K562 (cell line): ENCODE measurements around the gene REEP2. TPM values are rescaled to one million over a fixed set of nuclear protein-coding genes. Genes with fewer than 3 reads are reported as not detected.

Source experiments
- CCNT2 ChIP-seq: IDR thresholded peaks from 2 replicates; pipeline ENCODE4 v1.6.1; 2011; ENCODE audit warnings: borderline replicate concordance, low read depth, mild to moderate bottlenecking, moderate library complexity, mixed read lengths, low read length; ENCODE audit not compliant: insufficient read length; ENCODE audit errors: extremely low read depth
- CREM ChIP-seq: IDR thresholded peaks from 2 replicates; pipeline ENCODE4 v1.6.1; 2014; ENCODE audit warnings: antibody characterized with exemption, low read depth
- CXXC5 ChIP-seq: fragments of 250-450 bp; sonication (Bioruptor Pico); IDR thresholded peaks from 2 replicates; pipeline ENCODE4 v1.8.0; 2022; ENCODE audit warnings: inconsistent platforms, mild to moderate bottlenecking, moderate library complexity
- DMBX1 ChIP-seq: fragments of 250-450 bp; sonication (Bioruptor Pico); IDR thresholded peaks from 2 replicates; pipeline ENCODE4 v1.8.0; 2022; ENCODE audit warnings: inconsistent platforms, mild to moderate bottlenecking, moderate library complexity, borderline replicate concordance
- ERF ChIP-seq: fragments of 450-650 bp; formaldehyde crosslinking; IDR thresholded peaks from 2 replicates; pipeline ENCODE4 v1.4.0; 2020; ENCODE audit warnings: mild to moderate bottlenecking, mixed read lengths
- FIP1L1 ChIP-seq: fragments of 200-400 bp; formaldehyde crosslinking; IDR thresholded peaks from 2 replicates; pipeline ENCODE4 v1.6.1; 2018; ENCODE audit warnings: mild to moderate bottlenecking, low read depth, low read length; ENCODE audit not compliant: poor library complexity, severe bottlenecking
- GABPA ChIP-seq: fragments of 200-800 bp; sonication (Bioruptor generic); conservative IDR thresholded peaks from 2 replicates; pipeline ENCODE4 v1.6.1; 2016; ENCODE audit warnings: low read depth, missing genetic modification characterization, missing compliant biosample characterization
- HMGN3 ChIP-seq: IDR thresholded peaks from 2 replicates; pipeline ENCODE4 v1.6.1; 2011; ENCODE audit warnings: borderline replicate concordance, low read depth, mild to moderate bottlenecking, mixed read lengths, low read length; ENCODE audit not compliant: insufficient read length; ENCODE audit errors: extremely low read depth
- HNRNPL ChIP-seq: fragments of 200-400 bp; formaldehyde crosslinking; IDR thresholded peaks from 2 replicates; pipeline ENCODE4 v1.6.1; 2017; ENCODE audit warnings: low read depth, mild to moderate bottlenecking, low read length
- HSF4 ChIP-seq: fragments of 250-450 bp; sonication (Bioruptor Pico); IDR thresholded peaks from 2 replicates; pipeline ENCODE4 v2.1.2; 2022; ENCODE audit warnings: mild to moderate bottlenecking, moderate library complexity, borderline replicate concordance
- KDM5B ChIP-seq: fragments of 200-600 bp; sonication (generic); IDR thresholded peaks from 2 replicates; pipeline ENCODE4 v1.6.1; 2012; ENCODE audit warnings: low read depth, mild to moderate bottlenecking, moderate library complexity, low read length, control low read depth, inconsistent platforms; ENCODE audit not compliant: insufficient replicate concordance
- NEUROD1 ChIP-seq: fragments of 150-350 bp; IDR thresholded peaks from 2 replicates; pipeline ENCODE4 v1.6.1; 2014; ENCODE audit warnings: borderline replicate concordance, low read length, low read depth; ENCODE audit not compliant: partially characterized antibody
- NFE2L1 ChIP-seq: fragments of 450-650 bp; IDR thresholded peaks from 2 replicates; pipeline ENCODE4 v1.6.1; 2016; ENCODE audit warnings: missing genetic modification characterization, low read depth, mild to moderate bottlenecking, missing compliant biosample characterization, moderate library complexity, borderline replicate concordance
- SMARCC2 ChIP-seq: fragments of 450-650 bp; IDR thresholded peaks from 2 replicates; pipeline ENCODE4 v1.6.1; 2017; ENCODE audit warnings: antibody characterized with exemption, moderate library complexity, mild to moderate bottlenecking, low read depth
- SP2 ChIP-seq: IDR thresholded peaks from 2 replicates; pipeline ENCODE4 v1.6.1; 2011; ENCODE audit warnings: mild to moderate bottlenecking, low read depth, low read length, moderate library complexity; ENCODE audit not compliant: poor library complexity, severe bottlenecking; ENCODE audit errors: extremely low read depth
- SPI1 ChIP-seq: IDR thresholded peaks from 2 replicates; pipeline ENCODE4 v1.6.1; 2011; ENCODE audit warnings: low read depth, low read length, control low read depth, borderline replicate concordance
- TAF1 ChIP-seq: IDR thresholded peaks from 2 replicates; pipeline ENCODE4 v1.6.1; 2011; ENCODE audit warnings: mild to moderate bottlenecking, low read length, moderate library complexity; ENCODE audit not compliant: insufficient read depth, control insufficient read depth, severe bottlenecking; ENCODE audit errors: extremely low read depth
- TEAD1 ChIP-seq, 2 experiments: fragments of 450-650 bp in 1 of 2; sonication (generic) in 1 of 2; formaldehyde crosslinking; IDR thresholded peaks; 2 replicates each; pipeline versions ENCODE4 v1.4.0 to v1.8.0; 2020 to 2022; ENCODE audit warnings: mild to moderate bottlenecking in 2 of 2, missing genetic modification reagents in 1 of 2
- YY1 ChIP-seq, 3 experiments: IDR thresholded peaks; 2 replicates each; pipeline ENCODE4 v1.6.1; 2011; ENCODE audit warnings: low read length in 2 of 3, mild to moderate bottlenecking in 2 of 3, moderate library complexity in 2 of 3, borderline replicate concordance in 1 of 3, control low read depth in 1 of 3, low read depth in 1 of 3; ENCODE audit not compliant: insufficient read depth in 3 of 3, insufficient replicate concordance in 2 of 3, control insufficient read depth in 1 of 3, insufficient read length in 1 of 3; ENCODE audit errors: extremely low read depth in 1 of 3
- ZBTB7A ChIP-seq: IDR thresholded peaks from 2 replicates; pipeline ENCODE4 v1.6.1; 2011; ENCODE audit warnings: low read depth, mild to moderate bottlenecking, low read length, moderate library complexity, borderline replicate concordance; ENCODE audit not compliant: control insufficient read depth
- ZNF41 ChIP-seq: fragments of 250-450 bp; sonication (Bioruptor Pico); conservative IDR thresholded peaks from 2 replicates; pipeline ENCODE4 v1.4.0; 2020; ENCODE audit warnings: mild to moderate bottlenecking
- polyA plus RNA-seq, 8 experiments: library from polyadenylated mRNA; depleted of rRNA in 4 of 8; stranded (reverse) in 5 of 8; unstranded in 3 of 8; fragments of >200 nt; fragmentation: Nextera tagmentation in 2 of 8; fragmentation: Illumina TruSeq in 1 of 8; extraction: Ambion mirVana in 2 of 8; extraction: Trizol in 1 of 8; gene quantifications; 2 replicates each; pipeline versions ENCODE4 v1.2.1 to v1.2.3, GENCODE V29; 2011 to 2014; ENCODE audit warnings: inconsistent platforms in 1 of 8, missing spikeins in 1 of 8
- total RNA-seq, 7 experiments: library from RNA; depleted of rRNA in 6 of 7; stranded (reverse); fragments of >200 nt in 6 of 7; fragmentation: Illumina TruSeq in 2 of 7; extraction: Trizol in 2 of 7; gene quantifications; 2 replicates each; pipeline versions ENCODE4 v1.2.1 to v1.2.3, GENCODE V29; 2011 to 2021; ENCODE audit warnings: low replicate concordance in 1 of 7
- TF ChIP-seq, protein P1 (sequence below): fragments of 200-800 bp; sonication (Bioruptor generic); IDR thresholded peaks from 2 replicates; pipeline ENCODE4 v1.6.1; 2017; ENCODE audit warnings: missing genetic modification characterization, missing compliant biosample characterization

Gene REEP2
- total and polyA plus RNA-seq, 9 of the 15 experiments (the other 6 are each of a cell fraction or from before 2014, with no cell fraction given), result 0.03 to 1.1 (median 0.12) TPM; not detected in 1

DNA sequence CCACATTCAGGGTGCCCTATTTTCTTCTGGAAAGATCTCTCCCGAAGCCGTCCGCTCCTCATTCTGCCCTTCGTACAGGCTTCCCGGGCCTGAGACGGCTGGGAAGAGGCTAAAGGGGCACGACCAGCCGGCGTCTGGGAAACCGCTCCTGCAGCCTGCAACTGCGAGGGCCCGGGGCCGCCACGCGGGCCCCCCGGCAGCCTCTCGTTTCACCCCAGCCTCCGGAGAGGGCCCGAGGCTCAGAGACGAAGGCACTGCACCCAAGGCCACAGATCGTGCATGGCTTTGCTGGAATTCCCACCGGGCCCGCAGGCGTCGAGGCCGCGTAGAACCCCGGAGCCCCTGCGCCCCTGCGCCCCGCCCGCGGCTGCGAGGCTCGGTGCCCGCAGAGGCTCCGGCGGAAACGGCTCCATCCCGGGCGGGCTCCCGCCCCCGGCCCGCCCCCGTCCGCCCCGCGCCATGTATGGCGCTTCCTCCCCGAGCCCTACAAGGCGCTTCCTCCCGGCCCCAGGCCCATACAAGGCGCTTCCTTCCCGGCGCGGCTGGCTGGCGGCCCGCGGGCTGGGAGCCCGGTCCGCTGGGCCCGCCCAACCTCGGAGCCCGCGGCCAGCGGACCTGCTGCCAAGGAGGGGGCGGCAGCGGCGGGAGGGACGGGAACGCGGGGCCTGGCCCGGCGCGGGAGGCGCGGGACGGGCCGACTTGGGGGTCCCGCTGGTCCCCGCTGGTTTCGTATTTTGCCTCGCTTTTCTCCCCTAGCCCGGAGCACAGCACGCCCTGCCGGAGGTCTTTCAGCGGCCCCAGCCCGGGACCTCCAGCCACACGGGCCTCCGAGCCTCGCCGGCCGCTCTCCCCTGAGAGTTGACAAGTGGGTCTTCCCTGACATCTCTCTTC, 53.1 kb downstream of the REEP2 start (continued):
- TF ChIP-seq, protein P1, sequence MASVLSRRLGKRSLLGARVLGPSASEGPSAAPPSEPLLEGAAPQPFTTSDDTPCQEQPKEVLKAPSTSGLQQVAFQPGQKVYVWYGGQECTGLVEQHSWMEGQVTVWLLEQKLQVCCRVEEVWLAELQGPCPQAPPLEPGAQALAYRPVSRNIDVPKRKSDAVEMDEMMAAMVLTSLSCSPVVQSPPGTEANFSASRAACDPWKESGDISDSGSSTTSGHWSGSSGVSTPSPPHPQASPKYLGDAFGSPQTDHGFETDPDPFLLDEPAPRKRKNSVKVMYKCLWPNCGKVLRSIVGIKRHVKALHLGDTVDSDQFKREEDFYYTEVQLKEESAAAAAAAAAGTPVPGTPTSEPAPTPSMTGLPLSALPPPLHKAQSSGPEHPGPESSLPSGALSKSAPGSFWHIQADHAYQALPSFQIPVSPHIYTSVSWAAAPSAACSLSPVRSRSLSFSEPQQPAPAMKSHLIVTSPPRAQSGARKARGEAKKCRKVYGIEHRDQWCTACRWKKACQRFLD (CRISPR knock-in tag), result 0 out of 2 replicates have a peak, but pooled peaks have one; percentile 67
- TF ChIP-seq CXXC5 (CRISPR knock-in tag) (peak; percentile 17), SPI1 (peak; percentile 78; the same call in 1 of the 2 replicates), TEAD1 (CRISPR knock-in tag; IDR thresholded peaks at IDR 0.05) (0 out of 4 replicates have a peak, but pooled peaks of 1 of the 2 experiments have one; percentile 22), HNRNPL (peak; percentile 76; the same call in 1 of the 2 replicates), HSF4 (no peak), ZNF41 (CRISPR knock-in tag) (no peak), CREM (0 out of 2 replicates have a peak, but pooled peaks have one; percentile 4), DMBX1 (CRISPR knock-in tag) (0 out of 2 replicates have a peak, but pooled peaks have one; percentile 13), GABPA (tag) (peak; percentile 64), KDM5B (peak; percentile 49), YY1 (IDR thresholded peaks at IDR 0.05; ENCODE audit: borderline replicate concordance in 1 of 3, control insufficient read depth in 1 of 3, extremely low read depth in 1 of 3, insufficient read depth in 3 of 3, insufficient read length in 1 of 3, insufficient replicate concordance in 2 of 3, low read depth in 1 of 3, low read length in 2 of 3) (peak in 2 of 3 experiments; percentile 21 to 28), HMGN3 (peak; percentile 67), NEUROD1 (peak; percentile 37), NFE2L1 (no peak), ERF (CRISPR knock-in tag) (0 out of 2 replicates have a peak, but pooled peaks have one; percentile 25), TAF1 (peak; percentile 57), SMARCC2 (no peak), FIP1L1 (peak; percentile 60), ZBTB7A (peak; percentile 88), SP2 (no peak), CCNT2 (peak; percentile 73)
